GM12891 (cell line): Measurements from ENCODE around the gene SRGAP1.

Source experiments
- PAX5 ChIP-seq: IDR thresholded peaks from 2 replicates; pipeline ENCODE4 v1.6.1; 2011; ENCODE audit warnings: low read length, moderate library complexity, mild to moderate bottlenecking; ENCODE audit not compliant: insufficient read depth, severe bottlenecking
- POLR2A ChIP-seq: IDR thresholded peaks from 2 replicates; pipeline ENCODE4 v1.6.1; 2011; ENCODE audit warnings: low read depth, low read length, control low read depth
- POLR2AphosphoS5 ChIP-seq: IDR thresholded peaks from 2 replicates; pipeline ENCODE4 v1.6.1; 2011; ENCODE audit warnings: low read depth, low read length, control low read depth
- POU2F2 ChIP-seq: IDR thresholded peaks from 2 replicates; pipeline ENCODE4 v1.6.1; 2011; ENCODE audit warnings: low read depth, mild to moderate bottlenecking, control low read depth, low read length, moderate library complexity
- SPI1 ChIP-seq: IDR thresholded peaks from 2 replicates; pipeline ENCODE4 v1.6.1; 2011; ENCODE audit warnings: low read depth, low read length, control low read depth
- TAF1 ChIP-seq: IDR thresholded peaks from 2 replicates; pipeline ENCODE4 v1.6.1; 2011; ENCODE audit warnings: low read depth, low read length, control low read depth

- TF ChIP-seq TAF1 (no peak), POLR2A (no peak), SPI1 (no peak), POLR2AphosphoS5 (no peak), PAX5 (no peak), POU2F2 (no peak)
These were observed 96.8 kb downstream of the SRGAP1 start for GRCh38 chr12:63941166-63941800.
